Transverse colon (tissue), 4 donors: ENCODE results near the gene SLC22A14. TPM values are rescaled to one million over a fixed set of nuclear protein-coding genes. Genes with fewer than 3 reads are reported as not detected.

Experiments
- DNase-seq: peaks from one replicate; pipeline ENCODE4 v3.0.0-alpha.2; 2019
- H3K27ac ChIP-seq, 4 donors: fragments of 200-600 bp; sonication (generic); 2 replicates each; pipeline ENCODE4 v1.5.1; 2016 to 2018; ENCODE audit warnings: inconsistent platforms in 4 of 4
- H3K27me3 ChIP-seq: fragments of 200-600 bp; sonication (generic); 2 replicates; pipeline ENCODE4 v1.5.1; 2017; ENCODE audit warnings: inconsistent platforms
- H3K36me3 ChIP-seq, 4 donors: fragments of 200-600 bp; sonication (generic); 2 replicates each; pipeline ENCODE4 v1.5.1; 2017 to 2019; ENCODE audit warnings: inconsistent platforms in 4 of 4
- H3K4me1 ChIP-seq, 4 donors: fragments of 200-600 bp; sonication (generic); 2 replicates each; pipeline ENCODE4 v1.5.1; 2017 to 2020; ENCODE audit warnings: inconsistent platforms in 4 of 4
- H3K4me3 ChIP-seq, 4 donors: fragments of 200-600 bp; sonication (generic); 1 replicate in 1 of 4; 2 replicates in 3 of 4; pipeline versions ENCODE4 v1.5.1 to v1.6.1; 2017 to 2019; ENCODE audit warnings: inconsistent platforms in 4 of 4
- H3K9me3 ChIP-seq, 2 donors: fragments of 200-600 bp; sonication (generic); 2 replicates each; pipeline ENCODE4 v1.5.1; 2017 to 2019; ENCODE audit warnings: inconsistent platforms in 2 of 2
- EP300 ChIP-seq: sonication (generic); formaldehyde crosslinking; IDR thresholded peaks from one replicate; pipeline ENCODE4 v1.6.1; 2017; ENCODE audit warnings: antibody characterized with exemption, low read depth
- POLR2A ChIP-seq: fragments of 450-650 bp; IDR thresholded peaks from one replicate; pipeline ENCODE4 v1.6.1; 2016; ENCODE audit warnings: antibody characterized with exemption, mild to moderate bottlenecking, moderate library complexity
- POLR2AphosphoS5 ChIP-seq, 3 donors: sonication (generic); formaldehyde crosslinking; IDR thresholded peaks; one replicate each; pipeline ENCODE4 v1.6.1; 2016; ENCODE audit warnings: antibody characterized with exemption in 3 of 3
- WGBS, 2 donors: methylation state at CpG; one replicate each; pipeline ENCODE4 v1.1.5; 2018; ENCODE audit warnings: low coverage in 1 of 2; 5-methylcytosine and 5-hydroxymethylcytosine counted together
- in situ Hi-C, 4 donors: fragments of 200-750 bp; cut with MboI; loops; one replicate each; pipeline versions ENCODE4 v1.15.0 to v1.15.1; 2017; ENCODE audit warnings: low sequenced_read_pairs in 3 of 4, low pct_ligation_motif_present in 1 of 4, low pct_unique_long_range_greater_than_20kb in 1 of 4
- intact Hi-C: fragments of 100-400 bp; cut with DNase I; formaldehyde crosslinking; loops from one replicate; pipeline ENCODE4 v1.15.1; 2023; ENCODE audit warnings: low total_unique reads
- total RNA-seq, 4 donors: library from RNA; depleted of rRNA; stranded (reverse); fragments of >200 nt; gene quantifications; one replicate each; pipeline ENCODE4 v1.1.0, GENCODE V29; 2016
- TF ChIP-seq, protein P1 (sequence below), 5 experiments: fragments of 200-600 bp in 3 of 5; fragments of 450-650 bp in 2 of 5; sonication (generic) in 3 of 5; IDR thresholded peaks; 1 replicate in 2 of 5; 2 replicates in 3 of 5; pipeline ENCODE4 v1.5.1; 2016 to 2017; ENCODE audit warnings: antibody characterized with exemption in 5 of 5, inconsistent platforms in 3 of 5, mild to moderate bottlenecking in 2 of 5, moderate library complexity in 1 of 5

The SLC22A14 gene
- total RNA-seq, 4 donors from 2014 or later = 0.48 TPM; not detected in 3

DNA sequence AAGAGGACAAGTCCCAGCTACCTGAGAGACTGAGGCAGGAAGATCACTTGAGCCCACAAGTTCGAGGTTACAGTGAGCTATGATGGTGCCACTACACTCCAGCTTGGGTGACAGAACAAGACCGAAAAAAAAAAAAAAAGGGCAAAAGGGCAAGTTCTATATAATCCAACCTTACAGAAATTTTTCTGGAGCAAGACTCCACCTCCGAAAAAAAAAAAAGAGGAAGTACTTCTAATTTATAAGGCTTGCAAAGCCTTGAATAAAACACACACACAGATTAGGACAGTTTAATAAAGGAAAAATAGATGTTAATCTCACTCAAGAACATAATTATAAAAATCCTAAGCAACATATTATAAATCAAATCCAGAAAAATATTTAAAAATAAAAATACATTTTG is 50.1 kb downstream of the SLC22A14 start:
- intact Hi-C loops (no loop called here), in situ Hi-C loops (no loop called here)
- no peak for DNase-seq
- H3K4me1 ChIP-seq = no peaks in the 10 kb centered on the region
- H3K36me3 ChIP-seq = no peaks in the 10 kb centered on the region
- no peak overlapping the region for H3K4me3 ChIP-seq
- WGBS, 2 donors = 28 to 40% methylated on average over 3 of the region's 3 CpGs
- H3K27ac ChIP-seq = no peak overlapping the region
- TF ChIP-seq, protein P1, sequence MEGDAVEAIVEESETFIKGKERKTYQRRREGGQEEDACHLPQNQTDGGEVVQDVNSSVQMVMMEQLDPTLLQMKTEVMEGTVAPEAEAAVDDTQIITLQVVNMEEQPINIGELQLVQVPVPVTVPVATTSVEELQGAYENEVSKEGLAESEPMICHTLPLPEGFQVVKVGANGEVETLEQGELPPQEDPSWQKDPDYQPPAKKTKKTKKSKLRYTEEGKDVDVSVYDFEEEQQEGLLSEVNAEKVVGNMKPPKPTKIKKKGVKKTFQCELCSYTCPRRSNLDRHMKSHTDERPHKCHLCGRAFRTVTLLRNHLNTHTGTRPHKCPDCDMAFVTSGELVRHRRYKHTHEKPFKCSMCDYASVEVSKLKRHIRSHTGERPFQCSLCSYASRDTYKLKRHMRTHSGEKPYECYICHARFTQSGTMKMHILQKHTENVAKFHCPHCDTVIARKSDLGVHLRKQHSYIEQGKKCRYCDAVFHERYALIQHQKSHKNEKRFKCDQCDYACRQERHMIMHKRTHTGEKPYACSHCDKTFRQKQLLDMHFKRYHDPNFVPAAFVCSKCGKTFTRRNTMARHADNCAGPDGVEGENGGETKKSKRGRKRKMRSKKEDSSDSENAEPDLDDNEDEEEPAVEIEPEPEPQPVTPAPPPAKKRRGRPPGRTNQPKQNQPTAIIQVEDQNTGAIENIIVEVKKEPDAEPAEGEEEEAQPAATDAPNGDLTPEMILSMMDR (IDR thresholded peaks at IDR 0.05) = no peak
- TF ChIP-seq POLR2AphosphoS5 (IDR thresholded peaks at IDR 0.05) (no peak), POLR2A (no peak), EP300 (no peak)
- no peaks in the 10 kb centered on the region for H3K27me3 ChIP-seq
- H3K9me3 ChIP-seq = no peaks in the 10 kb centered on the region

DNA sequence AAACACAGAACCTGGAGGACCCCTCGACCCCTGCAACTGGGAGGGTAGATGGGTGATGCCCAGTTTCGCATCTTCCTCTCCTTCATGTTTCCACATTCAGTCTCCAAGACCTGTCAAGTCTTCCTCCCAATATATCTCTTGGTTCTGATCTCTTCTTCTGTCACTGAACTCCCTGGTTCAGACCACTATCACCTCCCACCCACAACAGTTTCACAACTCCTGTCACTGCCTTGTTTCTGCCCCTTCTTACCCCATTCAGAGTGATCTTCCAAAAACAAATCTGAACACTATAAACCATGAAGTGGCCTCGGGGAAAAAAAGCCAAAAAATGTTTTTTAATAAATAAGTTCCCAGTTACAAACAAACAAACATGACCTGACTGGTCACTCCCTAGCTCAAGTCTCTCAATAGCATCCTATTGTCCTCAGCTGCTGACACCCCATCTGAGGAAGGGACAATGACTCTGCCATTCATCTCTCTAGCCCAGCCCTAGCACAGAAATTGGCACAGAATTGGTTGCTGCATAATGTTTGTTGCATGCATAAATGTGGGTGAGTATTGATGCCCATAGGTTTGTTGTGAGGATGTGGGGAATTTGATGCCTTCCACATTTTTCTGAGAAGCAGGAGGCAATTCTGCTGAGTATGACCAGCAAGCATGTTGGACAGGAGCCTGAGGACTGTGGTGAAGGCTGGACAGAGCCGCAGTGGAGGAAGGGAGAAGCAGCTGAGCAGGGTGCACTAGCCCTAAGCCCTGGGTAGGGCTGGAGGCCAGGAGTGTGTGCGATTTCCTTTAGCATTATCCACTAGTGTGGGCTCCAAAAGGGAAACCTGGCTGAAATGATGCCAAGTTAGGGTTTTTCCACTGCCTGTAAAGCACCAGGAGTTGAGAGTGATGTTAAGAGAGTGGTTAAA is 52.3 kb downstream of the SLC22A14 start:
- H3K9me3 ChIP-seq = no peaks in the 10 kb centered on the region
- in situ Hi-C loops (no loop called here), intact Hi-C loops (no loop called here)
- H3K27me3 ChIP-seq = no peaks in the 10 kb centered on the region
- WGBS, 2 donors = 73 to 75% methylated on average over 3 to 5 of the region's 5 CpGs
- H3K27ac ChIP-seq = no peak overlapping the region
- H3K4me1 ChIP-seq = no peaks in the 10 kb centered on the region
- no peak overlapping the region for H3K4me3 ChIP-seq
- TF ChIP-seq, protein P1 (IDR thresholded peaks at IDR 0.05) = no peak
- no peak for TF ChIP-seq POLR2A
- TF ChIP-seq POLR2AphosphoS5 (IDR thresholded peaks at IDR 0.05) = no peak
- H3K36me3 ChIP-seq = no peaks in the 10 kb centered on the region
- no peak for DNase-seq

DNA sequence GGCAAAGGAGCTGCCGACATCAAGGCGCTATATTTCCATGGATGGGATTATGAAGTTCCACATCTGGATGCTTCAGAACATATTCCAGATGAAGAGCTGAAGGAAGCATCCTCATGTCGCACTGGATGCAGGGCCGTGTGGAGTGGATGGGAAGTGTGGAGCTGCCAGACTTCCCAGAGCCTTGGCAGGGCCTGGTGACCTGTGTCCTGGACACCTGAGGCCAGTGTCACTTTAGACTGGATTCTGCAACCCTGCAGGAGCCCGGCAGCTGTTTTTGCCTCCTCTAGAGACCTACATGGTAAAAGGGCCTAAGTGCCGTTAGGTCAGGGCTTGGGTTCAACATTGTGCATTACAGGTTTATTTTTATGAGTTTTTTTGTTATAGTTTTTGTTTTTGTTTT is 53.2 kb downstream of the SLC22A14 start:
- no peaks in the 10 kb centered on the region for H3K4me1 ChIP-seq
- intact Hi-C loops = no loop called here
- no peaks in the 10 kb centered on the region for H3K36me3 ChIP-seq
- no peaks in the 10 kb centered on the region for H3K9me3 ChIP-seq
- DNase-seq = no peak
- no peak overlapping the region for H3K27ac ChIP-seq
- in situ Hi-C loops = no loop called here
- H3K27me3 ChIP-seq = no peaks in the 10 kb centered on the region
- TF ChIP-seq, protein P1 (IDR thresholded peaks at IDR 0.05) = no peak
- no peak for TF ChIP-seq POLR2A
- TF ChIP-seq EP300 = no peak
- TF ChIP-seq POLR2AphosphoS5 (IDR thresholded peaks at IDR 0.05) = no peak
- 71 to 85% methylated on average over 4 to 6 of the region's 6 CpGs for WGBS, 2 donors
- no peak overlapping the region for H3K4me3 ChIP-seq

DNA sequence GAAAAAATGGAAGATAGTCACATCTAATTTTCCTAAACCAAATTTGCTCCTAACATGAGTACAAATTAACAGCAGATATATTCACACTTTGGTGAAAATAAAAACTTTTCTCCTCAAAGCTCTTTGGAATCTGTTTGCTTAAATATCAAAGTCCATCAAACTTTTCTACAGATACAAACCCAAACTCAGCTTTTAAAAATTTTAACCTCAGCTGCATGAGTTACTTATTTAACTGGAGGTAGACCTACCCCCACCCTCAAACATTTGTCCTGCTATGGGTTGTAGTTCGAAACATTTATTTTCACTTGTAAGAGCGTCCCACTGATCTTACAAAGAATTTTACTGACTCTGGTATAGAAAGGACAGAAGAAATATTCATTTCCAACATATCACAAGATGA is 55.6 kb downstream of the SLC22A14 start:
- no peak for TF ChIP-seq POLR2AphosphoS5 (IDR thresholded peaks at IDR 0.05)
- H3K27ac ChIP-seq = no peak overlapping the region
- H3K9me3 ChIP-seq = no peaks in the 10 kb centered on the region
- no peak overlapping the region for H3K4me3 ChIP-seq
- H3K27me3 ChIP-seq = no peaks in the 10 kb centered on the region
- 90 to 100% methylated on average over 2 of the region's 2 CpGs for WGBS, 2 donors
- intact Hi-C loops (no loop called here), in situ Hi-C loops (no loop called here)
- no peaks in the 10 kb centered on the region for H3K4me1 ChIP-seq
- H3K36me3 ChIP-seq = no peaks in the 10 kb centered on the region
- DNase-seq = no peak
